Stimulated activated CD8-positive, alpha-beta memory T cell treated with anti-CD3 and anti-CD28 coated beads, Interleukin-7, amount 100 ng/mL, for 1 hour (primary cell): ENCODE results near the gene DCUN1D1.

Source experiments
- DNase-seq, 2 donors: peaks; one replicate each; pipeline ENCODE4 v3.0.0-alpha.2; 2020; ENCODE audit warnings: low read depth in 2 of 2

Gene DCUN1D1

DNA sequence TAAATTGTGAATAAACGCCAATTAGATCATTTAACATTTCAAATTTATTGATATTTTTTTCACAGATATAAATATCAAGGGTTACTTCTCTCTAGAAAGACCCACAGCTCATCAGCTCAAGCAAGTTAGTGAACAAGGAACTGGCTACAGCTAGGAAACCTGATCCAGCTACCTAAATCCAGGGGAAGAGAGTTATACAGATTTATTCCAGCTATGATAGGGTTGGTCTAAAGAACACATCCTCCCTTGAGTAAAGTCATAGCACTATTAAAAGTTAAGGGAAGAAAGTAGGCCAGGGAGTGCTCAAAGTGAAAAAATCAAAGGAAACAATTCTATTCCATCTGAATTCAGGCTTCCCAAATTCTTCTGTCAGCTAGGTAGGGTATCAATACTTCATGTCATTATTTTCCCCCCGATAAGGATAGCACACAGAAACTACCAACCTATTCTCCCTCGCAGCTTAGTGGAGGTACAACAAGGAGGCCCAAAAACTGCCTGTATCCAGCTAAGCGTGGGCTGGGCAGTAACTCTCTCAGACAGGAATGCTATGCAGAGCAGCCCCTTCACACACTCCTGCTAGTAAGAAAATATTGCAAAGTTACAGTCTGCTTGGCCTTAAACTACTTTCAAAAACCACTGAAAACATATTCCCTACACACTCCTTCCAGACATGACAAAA lies 44.0 kb downstream of the DCUN1D1 start:
- DNase-seq = no peak

DNA sequence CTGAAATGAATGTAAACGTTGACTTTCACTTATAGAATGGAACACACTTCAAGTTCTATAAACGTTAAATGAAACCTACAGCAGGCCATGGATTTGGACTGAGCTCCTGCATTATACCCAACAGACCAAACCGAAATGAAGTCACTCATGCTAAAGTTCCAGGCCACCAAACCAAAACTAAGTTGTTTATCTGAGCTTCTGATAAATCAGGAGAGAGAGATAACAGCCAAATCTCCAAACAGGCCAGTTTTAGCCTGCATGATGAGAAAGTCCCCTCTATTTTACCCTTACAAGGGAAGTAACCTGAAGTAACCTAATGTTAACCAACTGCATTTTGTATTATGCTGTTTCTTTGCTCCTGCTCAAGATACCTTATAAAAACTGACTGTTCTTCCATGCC lies 44.5 kb downstream of the DCUN1D1 start:
- no peak for DNase-seq

DNA sequence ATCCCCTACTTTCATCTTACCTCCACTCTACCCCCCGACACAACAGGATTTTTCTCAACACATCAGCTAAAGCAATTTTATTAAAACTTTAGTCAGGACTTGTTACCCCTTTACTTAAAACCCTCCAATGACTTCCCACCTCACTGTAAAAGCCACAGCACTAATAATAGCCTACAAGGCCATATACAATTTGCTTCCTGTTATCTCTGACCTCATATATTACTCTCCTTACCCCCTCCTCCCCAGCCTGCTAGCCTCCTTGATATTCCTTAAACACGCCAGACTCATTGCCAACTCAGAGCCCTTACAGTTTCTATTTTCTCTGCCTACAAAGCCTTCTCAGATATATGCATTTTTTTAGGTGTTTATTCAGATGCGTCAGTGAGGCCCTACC lies 54.4 kb downstream of the DCUN1D1 start:
- DNase-seq = no peak

DNA sequence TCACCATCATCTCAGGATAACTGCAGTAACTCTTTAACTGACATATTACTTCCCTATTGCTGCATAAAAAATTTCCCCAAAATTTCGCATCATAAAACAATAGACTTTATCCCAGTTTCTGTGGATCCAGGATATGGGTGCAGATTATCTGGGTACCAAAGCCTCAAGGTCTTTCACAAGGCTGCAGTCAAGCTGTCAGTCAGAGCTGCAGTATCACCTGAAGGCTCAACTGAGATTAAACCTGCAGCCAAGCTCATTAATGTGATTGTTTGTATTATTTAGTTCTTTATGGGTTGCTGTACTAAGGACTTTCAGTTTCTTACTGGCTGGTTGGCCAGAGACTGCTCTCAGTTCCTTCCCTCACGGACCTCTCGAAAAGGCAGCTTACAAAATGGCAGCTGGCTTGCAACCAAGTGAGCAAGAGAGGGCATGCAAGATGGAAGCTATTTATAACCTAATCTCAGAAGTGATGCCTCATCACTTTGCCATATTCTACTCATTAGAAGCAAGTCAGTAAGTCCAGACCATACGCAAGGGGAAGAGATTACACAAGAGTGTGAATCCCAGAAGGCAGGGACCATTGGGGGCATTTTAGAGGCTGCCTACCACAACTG lies 54.9 kb downstream of the DCUN1D1 start:
- no peak for DNase-seq

DNA sequence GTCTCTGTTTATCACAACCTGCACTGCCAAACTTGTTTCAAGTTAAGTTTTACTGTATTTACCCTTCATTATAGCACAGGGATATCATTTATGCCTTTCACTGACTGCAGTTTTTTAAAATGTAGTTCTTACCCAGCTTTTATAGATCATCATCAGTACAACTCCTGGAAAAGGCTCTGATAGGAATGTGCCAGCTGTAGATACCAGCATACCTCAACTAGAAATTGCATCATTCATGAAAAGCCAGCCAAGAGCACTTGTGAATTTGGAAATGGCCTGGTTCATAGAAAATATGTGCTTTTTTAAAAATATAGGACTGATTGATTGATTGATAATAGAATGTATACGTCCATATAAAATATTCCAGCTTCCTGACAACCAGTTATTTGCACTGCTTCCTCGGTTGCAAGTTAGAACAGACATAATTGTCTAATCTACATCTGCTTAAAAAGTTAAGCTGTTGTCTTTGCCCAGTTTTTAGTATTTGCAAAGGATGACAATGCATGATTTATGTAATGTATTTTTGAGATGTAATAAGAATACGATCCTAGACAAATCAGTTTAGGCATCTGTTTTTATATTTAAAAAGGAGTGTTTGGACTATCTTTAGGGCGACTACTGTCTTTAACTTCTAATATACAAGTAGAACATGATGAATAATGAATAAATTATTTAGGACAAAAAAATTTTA lies 58.5 kb downstream of the DCUN1D1 start:
- DNase-seq = no peak

DNA sequence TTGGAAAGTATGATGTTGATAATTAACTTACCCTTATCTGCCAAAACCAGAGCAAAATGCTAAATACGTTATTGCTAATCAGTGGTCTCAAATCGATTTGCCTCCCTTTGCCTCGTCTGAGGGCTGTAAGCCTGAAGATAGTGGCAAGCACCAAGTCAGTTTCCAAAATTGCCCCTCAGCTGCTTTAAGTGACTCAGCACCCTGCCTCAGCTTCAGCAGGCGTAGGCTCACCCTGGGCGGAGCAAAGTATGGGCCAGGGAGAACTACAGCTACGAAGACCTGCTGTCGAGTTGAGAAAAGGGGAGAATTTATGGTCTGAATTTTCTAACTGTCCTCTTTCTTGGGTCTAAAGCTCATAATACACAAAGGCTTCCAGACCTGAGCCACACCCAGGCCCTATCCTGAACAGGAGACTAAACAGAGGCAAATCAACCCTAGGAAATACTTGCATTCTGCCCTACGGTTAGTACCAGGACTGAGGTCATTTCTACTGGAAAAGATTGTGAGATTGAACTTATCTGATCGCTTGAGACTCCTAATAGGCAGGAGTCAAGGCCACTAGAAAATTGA lies 59.7 kb downstream of the DCUN1D1 start:
- no peak for DNase-seq

DNA sequence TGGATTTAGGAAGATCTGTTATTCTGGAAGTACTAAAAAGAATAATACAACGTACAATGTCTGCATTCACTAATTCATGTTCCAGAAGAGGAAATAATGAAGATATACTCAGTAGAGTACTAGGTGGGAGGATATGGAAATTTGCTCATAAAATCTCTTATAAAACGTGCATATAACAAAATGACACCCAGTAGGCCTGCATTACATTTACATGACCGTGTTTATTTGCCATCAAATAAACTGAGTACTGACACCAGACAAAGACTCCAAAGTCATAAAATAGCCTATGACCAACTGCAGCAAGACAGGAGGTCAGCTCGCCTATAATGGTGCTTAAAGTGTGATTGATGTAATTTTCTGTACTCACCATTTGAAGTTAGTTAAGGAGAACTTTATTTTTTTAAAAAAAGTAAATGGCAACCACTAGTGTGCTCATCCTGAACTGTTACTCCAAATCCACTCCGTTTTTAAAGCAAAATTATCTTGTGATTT lies 60.4 kb downstream of the DCUN1D1 start:
- no peak for DNase-seq

DNA sequence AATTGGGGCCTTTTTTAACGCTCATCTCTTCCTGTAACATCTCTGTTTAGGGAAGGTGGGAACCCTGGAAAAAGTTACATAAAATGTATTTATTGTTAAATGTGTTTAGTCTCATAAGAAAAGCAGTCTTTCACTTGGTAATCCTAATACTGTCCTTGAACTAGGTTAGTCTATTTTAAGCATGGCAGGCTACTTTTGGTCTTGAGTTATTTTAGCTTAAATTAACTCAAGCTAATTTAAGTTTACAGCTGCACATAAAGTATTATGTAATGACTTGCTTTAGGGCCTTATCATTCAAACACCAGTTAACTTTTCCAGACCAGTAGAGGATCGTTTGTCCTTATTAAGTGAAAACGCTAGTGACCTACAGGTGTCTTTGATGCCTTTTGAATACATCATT lies 63.2 kb downstream of the DCUN1D1 start:
- DNase-seq = no peak

DNA sequence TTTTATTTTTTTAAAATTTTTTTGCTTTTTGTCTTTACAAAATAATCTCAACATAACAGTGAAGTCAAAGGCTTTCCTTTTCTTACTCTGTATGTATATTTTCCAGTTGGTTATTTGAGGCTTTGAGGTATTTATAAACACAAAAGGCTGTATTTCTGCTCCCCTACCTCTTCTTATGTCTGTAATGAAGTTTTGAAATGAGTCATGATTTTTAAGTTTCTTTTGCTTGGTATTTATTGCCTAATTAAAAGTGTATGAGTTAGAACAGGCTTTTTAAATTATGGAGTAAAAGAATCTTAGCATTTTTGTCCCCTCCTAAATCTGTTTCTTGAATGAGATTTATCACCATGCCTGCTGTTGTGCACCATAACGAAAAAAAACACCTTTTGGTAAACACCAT lies 66.0 kb downstream of the DCUN1D1 start:
- DNase-seq = no peak

DNA sequence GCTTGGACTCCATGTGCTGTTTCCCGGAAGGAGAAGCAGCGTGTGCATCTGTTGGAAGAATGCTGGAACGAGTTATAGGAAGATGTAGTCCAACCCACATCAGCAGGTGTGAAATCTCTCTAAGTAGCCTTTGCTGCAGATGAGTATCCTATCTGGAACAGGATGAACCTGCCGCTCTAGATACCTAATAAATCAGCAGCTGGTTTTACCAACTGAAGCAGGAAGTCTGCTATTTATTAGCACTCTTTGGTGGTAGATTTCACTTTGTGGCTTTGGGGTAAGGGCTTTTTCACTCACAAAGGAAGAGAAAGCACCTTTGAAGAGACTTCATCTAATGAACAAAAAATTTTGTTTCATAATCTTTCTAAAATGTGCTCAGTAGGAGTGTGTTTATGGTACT lies 66.4 kb downstream of the DCUN1D1 start:
- no peak for DNase-seq

DNA sequence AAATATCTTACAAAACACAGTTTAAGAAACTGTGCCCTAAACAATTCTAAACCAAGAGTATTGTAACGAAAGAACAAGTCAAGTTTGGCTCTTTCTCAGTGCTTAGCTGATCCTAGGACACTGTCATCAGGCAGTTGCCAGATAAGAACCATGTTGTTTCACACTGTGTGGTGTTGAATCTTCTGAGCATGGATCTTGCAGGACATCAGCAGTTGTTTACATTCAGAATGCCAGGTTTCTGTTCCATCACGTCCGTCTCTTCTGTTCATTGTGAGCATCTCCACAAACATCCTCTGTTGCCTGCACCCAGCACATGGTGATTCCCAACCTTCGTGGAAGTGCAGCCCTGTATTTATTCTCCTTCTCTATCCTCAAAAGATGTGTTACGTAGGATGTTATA lies 67.9 kb downstream of the DCUN1D1 start:
- no peak for DNase-seq

DNA sequence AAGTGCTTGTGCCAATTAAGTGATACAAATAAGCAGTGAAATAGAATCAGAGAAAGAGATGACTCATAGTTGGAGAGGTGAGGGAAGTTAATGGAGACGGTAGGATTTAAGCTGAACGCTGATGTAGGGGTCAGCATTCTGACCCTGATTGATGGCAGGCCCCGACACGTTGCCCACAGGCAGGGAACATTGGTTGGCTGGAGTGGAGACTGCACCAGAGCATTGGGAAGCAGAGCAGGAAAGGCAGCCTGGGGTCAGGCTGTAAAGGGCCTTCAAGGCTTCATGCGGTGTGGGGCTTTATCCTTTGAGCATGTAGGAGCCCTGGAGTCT lies 68.6 kb downstream of the DCUN1D1 start:
- no peak for DNase-seq

DNA sequence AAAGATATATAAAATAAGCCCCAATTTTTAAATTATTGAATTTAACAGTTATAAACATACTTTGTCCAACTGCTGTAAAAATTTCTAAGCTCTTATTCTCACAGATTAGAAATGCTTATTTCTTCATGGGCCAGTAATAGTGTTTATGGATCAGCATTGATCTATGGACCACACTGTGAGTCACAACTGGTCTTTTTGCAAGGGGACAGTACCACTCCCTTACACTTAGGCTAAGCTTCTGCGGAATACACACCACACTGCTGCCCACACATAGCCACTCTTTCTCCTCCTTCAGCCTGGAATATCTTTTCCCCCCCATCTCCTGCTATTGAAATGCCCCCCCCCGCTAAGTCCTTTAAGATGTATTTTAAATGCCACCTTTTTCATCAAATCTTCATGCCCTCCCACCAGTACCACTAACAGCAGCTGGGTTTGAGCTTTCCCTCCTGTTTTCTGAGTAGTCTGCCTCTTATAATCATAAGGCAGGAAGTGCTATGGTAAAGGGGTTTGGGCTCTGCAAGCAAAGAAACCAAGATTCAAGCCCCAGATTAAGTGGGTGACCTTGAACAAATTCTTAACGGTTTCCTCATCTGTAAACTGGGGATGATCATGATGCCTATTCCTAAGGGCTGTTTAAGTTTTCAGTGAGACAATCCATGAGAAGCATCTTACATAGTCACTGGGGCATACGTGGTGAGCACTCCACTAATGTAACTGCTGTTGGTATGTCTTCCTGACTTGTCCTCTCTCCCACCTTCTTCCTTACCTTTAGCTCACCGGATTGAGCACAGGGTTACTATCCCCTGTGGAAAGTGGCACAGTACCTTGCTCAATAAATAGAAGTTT lies 69.2 kb downstream of the DCUN1D1 start:
- no peak for DNase-seq

DNA sequence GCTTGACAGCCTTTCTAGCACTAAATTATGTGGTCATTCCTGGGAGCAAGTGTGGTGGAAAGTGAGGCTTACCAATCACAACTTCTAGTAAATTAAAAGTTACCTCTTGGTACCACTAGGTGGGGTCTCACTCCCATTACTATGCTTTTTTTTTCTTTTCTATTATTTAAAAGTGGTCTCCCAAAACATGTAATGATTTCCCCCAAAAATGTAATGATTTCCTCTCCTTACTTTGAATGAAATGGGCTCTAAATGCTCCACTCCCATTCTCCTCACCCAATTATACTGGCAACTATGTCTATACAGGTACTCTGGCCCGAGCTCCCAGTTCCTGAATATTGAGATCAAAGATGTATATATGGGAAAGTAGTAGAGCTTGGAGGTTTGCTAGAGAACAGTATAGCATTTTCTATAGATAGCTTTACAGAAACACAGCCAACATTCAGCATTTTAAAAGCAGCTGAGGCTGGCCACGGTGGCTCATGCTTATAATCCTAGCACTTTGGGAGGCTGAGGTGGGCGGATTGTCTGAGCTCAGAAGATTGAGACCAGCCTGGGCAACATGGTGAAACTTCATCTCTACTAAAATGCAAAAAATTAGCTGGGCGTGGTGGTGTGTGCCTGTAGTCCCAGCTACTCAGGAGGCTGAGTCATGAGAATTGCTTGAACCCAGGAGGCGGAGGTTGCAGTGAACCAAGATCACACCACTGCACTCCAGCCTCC lies 70.9 kb downstream of the DCUN1D1 start:
- DNase-seq = no peak

DNA sequence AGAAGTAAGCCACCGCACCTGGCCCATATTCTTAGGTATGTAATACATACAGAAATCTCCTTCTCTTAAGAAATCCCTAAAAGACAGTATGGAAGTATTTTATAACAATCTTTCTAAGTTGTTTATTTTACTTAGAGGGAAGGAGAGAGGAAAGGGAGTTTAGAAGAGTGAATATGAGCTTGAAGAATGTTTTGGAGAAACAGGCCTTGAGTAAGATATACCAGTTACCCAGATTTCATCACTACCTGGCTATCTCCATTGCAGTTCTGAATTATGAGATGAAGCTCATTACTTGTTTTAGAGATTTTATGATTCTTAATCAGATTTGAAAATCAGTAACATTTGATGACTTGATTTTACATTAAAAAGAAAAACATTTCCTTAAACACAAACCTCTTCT lies 71.9 kb downstream of the DCUN1D1 start:
- no peak for DNase-seq

DNA sequence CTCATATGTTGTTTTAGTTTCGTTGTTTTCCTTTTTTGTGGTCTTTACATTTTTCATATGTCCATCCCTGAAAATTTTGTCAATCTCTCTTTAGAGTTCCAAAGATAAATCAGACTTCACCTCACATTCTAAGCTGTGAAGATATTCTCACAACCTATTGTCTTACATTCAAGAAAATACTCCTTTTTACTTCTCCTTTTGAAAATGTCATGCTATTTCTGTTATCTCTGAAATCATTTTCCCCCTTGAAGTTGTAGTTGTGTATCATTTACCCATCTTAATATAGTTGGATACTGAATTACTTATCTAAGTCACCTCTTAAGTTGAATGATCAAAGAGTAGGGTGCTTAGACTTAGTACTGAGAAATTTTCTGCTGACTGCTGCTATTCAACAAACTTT lies 74.3 kb downstream of the DCUN1D1 start:
- DNase-seq = no peak

DNA sequence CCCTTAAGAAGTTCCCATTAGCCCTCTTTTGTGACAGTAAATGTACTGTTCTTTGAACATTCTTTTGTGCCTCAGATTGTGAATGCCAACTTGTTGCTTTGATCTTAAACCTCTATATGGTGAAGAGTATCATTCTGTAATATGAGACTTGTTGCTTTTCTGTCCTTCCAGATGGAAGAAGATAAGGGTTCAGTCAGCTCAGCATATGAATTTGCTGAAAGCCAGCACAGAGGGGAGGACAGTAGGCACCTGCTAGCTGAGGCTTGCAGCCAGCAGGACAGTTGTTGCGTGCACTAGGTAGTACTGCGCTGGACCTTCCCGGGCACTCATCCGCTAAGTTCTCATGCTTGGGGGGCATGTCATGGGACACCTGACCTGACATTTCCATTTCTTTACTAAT lies 74.7 kb downstream of the DCUN1D1 start:
- no peak for DNase-seq

DNA sequence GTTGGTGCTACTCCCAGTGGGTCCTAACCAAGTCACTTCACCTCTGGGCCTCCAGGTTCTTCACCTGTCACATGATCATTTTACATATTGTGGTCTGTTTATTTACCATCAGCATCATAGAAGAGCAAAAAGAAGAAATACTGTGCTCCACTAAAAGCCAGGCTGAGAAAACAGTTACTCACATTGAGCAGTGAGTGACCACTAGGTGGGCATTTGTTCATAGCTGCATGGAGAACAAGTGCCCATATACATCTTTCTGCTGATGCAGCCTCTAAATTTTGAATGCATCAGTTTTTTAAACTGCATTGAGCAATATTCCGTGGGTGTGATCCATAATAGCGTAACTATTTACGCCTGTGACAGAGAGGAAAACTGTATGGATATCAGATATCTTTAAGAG lies 76.2 kb downstream of the DCUN1D1 start:
- no peak for DNase-seq

DNA sequence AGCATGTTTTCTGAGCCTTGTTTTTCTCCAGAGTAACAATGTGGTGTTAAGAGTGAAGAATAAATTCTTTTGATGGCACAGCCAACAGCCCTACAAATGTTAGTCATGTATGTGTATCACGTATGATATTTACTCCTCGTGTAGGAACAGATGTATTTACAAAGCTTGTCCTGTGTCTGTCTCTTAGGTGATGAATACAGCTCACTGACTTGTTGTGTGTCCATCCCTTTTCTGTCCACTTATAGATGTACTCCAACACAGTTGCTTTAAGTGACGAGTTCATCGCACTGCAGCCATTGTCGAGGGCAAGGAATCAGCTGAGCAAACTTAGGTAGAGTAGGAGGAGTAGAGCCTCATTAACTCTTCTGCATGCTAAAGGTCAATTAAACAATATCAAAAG lies 78.1 kb downstream of the DCUN1D1 start:
- no peak for DNase-seq

DNA sequence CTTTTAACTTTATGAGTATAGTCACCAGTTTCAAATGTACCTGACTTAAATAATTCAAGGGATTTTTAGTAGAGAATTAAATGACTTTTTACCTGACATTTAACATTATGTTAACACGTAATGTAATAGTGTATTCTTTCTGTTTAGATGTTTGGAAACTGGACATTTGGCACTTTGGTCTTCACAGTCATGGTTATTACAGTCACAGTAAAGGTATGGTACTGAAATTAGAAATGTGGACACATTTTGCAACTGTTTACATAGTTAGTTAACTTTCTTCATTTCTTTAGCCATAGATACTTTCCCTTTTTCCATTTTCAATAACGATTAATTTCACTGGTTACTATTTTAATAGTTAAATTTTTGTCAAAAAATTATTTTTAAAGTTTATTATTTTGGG lies 83.8 kb downstream of the DCUN1D1 start:
- DNase-seq = no peak

DNA sequence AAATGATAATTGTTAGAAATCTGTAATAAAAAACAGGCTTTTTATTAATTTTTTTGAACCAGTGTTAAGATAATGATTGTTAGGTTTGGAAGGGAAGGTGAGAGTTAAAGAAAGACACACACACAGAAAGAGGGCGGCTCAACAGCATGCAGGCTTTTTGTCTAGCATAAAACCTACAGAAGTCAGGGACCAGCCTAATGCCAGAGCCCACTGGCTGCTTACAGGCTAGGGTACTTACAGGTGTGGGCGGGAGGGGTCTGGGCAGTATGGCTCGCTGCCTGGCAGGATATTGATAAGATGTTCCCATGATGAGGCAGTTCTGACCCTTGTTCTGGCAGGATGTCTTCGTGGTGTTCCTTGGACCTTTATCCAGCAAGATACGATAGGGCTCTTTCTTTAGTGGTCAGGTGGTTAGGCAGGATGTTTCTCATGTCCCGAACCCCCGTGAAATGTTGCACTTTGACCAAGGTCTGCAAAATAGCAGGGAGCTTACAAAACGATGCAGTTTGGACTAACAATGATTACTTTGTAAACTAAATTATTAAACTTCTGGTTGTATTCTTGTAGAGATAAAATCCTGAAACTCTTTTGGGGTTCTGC lies 84.7 kb downstream of the DCUN1D1 start:
- no peak for DNase-seq
